HG03097 (cell line): ENCODE measurements around the gene KLK10.
"Not testable (repeated sequence)": the region's sequence is repeated elsewhere in the genome, so short reads cannot be mapped to it uniquely, and the experiment has no call there.

Source experiments
- ATAC-seq: cut with Tn5 transposase; IDR thresholded peaks from one replicate; pipeline ENCODE4 v1.9.1; 2021; ENCODE audit not compliant: unreplicated experiment, low FRiP score

KLK10 gene

DNA sequence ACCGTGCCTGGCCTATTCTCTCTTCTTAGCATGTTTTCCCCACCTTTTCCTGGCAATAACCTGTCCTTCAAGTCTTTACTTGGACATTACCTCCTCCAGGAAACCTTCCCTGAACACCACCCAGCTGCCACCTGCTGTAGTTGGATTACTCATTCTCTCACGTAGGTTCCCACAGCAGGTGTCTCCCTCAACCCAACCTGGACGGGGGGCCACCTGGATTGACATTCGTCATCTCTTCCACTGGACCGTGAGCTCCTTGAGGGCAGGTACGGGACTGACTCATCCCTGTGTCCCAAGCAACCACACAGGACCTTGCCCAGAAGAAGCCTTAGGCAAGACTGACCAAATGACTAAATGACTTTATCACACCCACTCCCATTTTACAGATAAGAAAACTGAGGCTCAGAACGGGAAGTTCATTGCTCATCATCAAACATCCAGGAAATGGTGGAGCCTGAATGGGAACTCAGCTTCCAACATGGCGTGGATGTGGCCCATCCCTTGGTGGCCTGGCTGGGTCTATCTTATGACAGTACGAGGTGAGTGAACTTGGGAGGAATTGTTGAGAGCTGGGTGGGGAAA lies 46.6 kb downstream of the KLK10 start:
- no peak for ATAC-seq

DNA sequence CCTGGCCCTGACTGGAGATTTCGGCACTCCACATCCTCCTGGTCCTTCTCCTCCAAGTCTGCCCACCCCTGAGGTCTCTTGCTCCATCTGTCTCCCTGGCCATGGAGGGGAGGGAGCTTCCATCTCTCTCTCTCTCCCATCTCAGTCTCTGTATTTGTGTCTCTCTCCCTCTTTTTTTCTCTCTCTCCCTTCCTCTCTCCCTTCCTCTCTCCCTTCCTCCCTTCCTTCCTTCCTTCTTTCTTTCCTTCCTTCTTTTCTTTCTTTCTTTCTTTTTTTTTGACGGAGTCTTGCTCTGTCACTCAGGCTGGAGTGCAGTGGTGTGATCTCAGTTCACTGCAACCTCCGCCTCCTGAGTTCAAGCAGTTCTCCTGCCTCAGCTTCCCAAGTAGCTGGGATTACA lies 49.7 kb downstream of the KLK10 start:
- ATAC-seq: not testable (repeated sequence)

DNA sequence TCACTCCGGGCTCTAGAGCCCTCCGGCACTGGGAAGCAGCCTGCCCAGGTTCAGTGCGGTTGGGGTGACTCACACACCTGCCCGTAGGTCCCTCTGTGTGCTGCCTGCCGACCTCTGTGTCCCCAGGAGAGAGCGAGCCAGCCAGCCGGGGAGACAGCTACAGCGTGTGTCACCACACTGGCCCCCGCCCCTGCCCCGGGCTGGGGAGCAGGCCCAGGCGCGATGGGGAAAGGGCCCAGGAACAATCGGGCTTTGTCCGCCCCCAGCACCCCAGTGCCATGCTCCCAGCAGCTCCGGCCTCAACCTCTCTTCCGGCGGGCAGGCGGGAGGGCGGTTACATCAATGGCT lies 50.1 kb downstream of the KLK10 start, which contains the start of gene KLK6:
TSS of gene KLK6 (minus strand) at position 179 of the 348 bp plus-strand sequence. CDS start 1,487 bp downstream, outside the sequence.
- ATAC-seq: no peak

DNA sequence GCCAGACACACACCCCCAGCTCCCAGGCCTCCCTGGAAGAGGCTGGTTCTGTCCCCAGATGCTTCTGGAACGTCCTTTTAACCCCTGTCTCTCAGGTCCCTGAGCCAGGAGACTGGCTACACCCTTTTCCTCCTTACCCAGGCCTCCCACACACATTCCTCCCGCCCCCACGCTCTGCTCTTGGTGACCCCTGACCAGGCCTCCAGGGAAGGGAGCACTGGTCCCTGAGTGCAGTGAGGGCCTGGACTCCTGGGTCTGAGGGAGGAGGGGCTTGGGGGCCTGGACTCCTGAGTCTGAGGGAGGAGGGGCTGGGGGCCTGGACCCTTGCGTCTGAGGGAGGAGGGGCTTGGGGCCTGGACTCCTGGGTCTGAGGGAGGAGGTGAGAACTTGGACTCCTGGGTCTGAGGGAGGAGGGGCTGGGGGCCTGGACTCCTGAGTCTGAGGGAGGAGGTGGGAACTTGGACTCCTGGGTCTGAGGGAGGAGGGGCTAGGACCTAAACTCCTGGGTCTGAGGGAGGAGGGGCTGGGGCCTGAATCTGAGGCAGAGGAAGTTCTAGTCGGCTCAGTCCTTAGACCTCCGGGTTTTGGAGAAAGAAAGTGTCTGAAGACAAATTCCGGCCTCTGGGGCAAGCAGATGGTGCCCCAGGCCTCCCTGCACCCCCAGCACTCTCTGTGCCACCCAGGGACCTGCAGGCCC lies 50.6 kb downstream of the KLK10 start:
- no peak for ATAC-seq

DNA sequence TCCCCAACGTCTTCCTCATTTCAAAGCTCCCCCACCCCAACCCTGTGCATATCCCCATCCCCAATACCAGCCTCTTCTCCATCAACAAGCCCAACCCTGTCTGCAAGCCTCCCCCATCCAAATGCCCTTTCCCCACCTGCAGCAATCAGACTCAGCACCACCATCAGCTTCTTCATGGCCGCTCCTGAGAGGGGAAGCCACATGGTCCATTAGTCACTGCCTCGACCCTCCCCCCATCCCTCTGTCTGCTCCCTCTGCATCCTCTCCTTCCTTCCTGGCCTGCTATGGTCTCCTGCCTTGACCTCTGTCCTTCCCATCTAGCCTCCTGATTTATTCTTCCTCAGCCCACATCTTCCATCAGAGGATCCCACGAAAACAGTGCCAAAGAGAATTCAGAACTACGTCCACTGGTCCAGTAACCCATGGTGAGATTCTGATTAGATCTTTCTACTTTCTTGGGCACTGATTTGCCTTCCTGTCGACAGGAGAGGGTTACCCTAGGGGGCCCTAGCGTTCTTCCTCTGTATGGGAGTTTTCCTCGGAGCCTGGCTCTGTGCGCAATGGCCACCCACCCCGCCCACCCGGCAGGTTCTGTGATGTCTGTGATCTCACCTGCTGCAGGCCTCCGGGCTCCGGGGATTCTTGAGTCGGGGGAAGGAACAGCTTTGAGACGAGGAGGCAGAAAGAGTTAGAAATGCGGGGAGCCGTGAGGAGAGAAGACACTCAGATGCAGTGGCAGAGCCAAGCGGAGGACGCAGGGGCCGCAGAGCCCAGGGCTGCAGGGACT lies 51.4 kb downstream of the KLK10 start:
- ATAC-seq: no peak

DNA sequence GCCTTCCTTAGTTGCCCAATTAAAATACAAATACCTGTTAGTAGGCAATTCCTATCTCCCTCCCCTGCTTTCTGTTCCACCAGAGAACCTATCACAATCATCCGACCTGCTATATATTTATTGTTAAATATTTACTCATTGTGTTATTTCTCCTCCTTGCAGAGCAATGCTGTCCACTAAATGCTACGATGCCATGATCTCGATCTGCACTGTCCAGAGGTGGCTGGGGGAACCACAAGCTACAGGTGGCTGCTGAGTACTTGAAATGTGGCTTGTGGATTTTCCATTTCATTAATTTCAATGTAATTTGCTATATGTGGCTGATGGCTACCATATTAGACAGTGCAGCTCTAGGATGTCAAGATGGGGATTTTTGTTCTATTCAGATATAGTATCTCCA lies 55.2 kb downstream of the KLK10 start:
- ATAC-seq: no peak

DNA sequence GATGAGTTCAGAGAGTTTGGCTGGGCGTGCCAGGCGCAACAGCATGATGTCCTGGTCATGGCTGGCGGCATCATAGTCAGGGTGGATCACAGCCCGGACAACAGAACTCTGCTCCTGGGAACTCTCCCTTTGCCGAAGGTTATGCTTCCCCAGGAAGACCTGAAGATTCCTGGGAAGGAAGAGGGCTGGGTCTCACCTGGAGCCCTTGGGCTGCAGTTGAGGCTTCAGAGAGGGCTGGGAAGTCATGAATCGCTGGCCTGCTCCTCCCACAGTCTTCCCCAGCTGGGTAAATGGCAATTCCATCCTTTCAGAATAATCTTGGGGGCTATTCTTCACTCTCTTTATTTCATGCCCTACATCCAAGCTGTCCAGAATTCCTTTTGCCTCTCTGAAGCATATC lies 56.1 kb downstream of the KLK10 start:
- ATAC-seq: no peak
